ENCODE results near the gene CYTIP.

- TF ChIP-seq POLR2A (IDR thresholded peaks at IDR 0.05; ENCODE audit: extremely low read depth, insufficient read length) = no peak
- TF ChIP-seq CTCF (IDR thresholded peaks at IDR 0.05; ENCODE audit: low read depth, low read length) = no peak
- no peak for TF ChIP-seq MAX (IDR thresholded peaks at IDR 0.05; ENCODE audit: low read depth, low read length)
- TF ChIP-seq MYC (IDR thresholded peaks at IDR 0.05; ENCODE audit: low read depth, low read length) = no peak
Measured at GRCh38 chr2:157440404-157441071, 3.4 kb downstream of the CYTIP start.
